SJSA1 (cell line): ENCODE data around the gene KCTD19. TPM values are rescaled to one million over a fixed set of nuclear protein-coding genes. Genes with fewer than 3 reads are reported as not detected.

ENCODE experiments used
- DNase-seq, 2 experiments: peaks; one replicate each; pipeline ENCODE4 v3.0.0-alpha.2; 2015 to 2020; ENCODE audit warnings: low spot score in 2 of 2, low read depth in 1 of 2
- H3K27ac ChIP-seq: fragments of 250-450 bp; sonication (Bioruptor Pico); 2 replicates; pipeline ENCODE4 v1.5.1; 2020; ENCODE audit warnings: mild to moderate bottlenecking, moderate library complexity
- H3K27me3 ChIP-seq: fragments of 250-450 bp; sonication (Bioruptor Pico); replicated peaks from 2 replicates; pipeline ENCODE4 v1.5.1; 2020; ENCODE audit warnings: mild to moderate bottlenecking, moderate library complexity
- H3K36me3 ChIP-seq: fragments of 250-450 bp; sonication (Bioruptor Pico); 2 replicates; pipeline ENCODE4 v1.5.1; 2020; ENCODE audit warnings: mild to moderate bottlenecking
- H3K4me1 ChIP-seq: fragments of 250-450 bp; sonication (Bioruptor Pico); replicated peaks from 2 replicates; pipeline ENCODE4 v1.6.1; 2021; ENCODE audit warnings: mild to moderate bottlenecking
- H3K4me3 ChIP-seq: fragments of 250-450 bp; sonication (Bioruptor Pico); 2 replicates; pipeline ENCODE4 v1.5.1; 2020; ENCODE audit warnings: mild to moderate bottlenecking
- H3K9me3 ChIP-seq: fragments of 250-450 bp; sonication (Bioruptor Pico); replicated peaks from 2 replicates; pipeline ENCODE4 v1.5.1; 2020; ENCODE audit warnings: mild to moderate bottlenecking
- total RNA-seq: library from RNA; depleted of rRNA; stranded (reverse); fragments of >200 nt; shearing (Covaris generic); gene quantifications from 2 replicates; pipeline ENCODE4 v1.2.3, GENCODE V29; 2014

The KCTD19 gene
- total RNA-seq, 1 experiment from 2014 or later, result 0.03 TPM

- Histone ChIP-seq H3K36me3 (no peaks in the 10 kb centered on the region), H3K27ac (no peak overlapping the region), H3K4me1 (no peaks in the 10 kb centered on the region), H3K27me3 (no peaks in the 10 kb centered on the region), H3K4me3 (no peak overlapping the region), H3K9me3 (no peaks in the 10 kb centered on the region; the same call in 1 of the 2 replicates)
- DNase-seq, result no peak
These were observed 21.1 kb downstream of the KCTD19 start for GRCh38 chr16:67305216-67306071.

GRCh38 chr16:67304020-67304419, 22.5 kb downstream of the KCTD19 start:
- H3K27ac ChIP-seq, result no peak overlapping the region
- H3K9me3 ChIP-seq, result no peaks in the 10 kb centered on the region; the same call in 1 of the 2 replicates
- H3K4me1 ChIP-seq, result no peaks in the 10 kb centered on the region
- H3K4me3 ChIP-seq, result no peak overlapping the region
- DNase-seq, result no peak
- H3K36me3 ChIP-seq, result no peaks in the 10 kb centered on the region
- no peaks in the 10 kb centered on the region for H3K27me3 ChIP-seq

GRCh38 chr16:67302970-67303369, 23.6 kb downstream of the KCTD19 start:
- no peak for DNase-seq
- H3K27ac ChIP-seq, result no peak overlapping the region

GRCh38 chr16:67302076-67302475, 24.5 kb downstream of the KCTD19 start:
- no peak for DNase-seq
- no peaks in the 10 kb centered on the region; the same call in 1 of the 2 replicates for H3K9me3 ChIP-seq
- no peak overlapping the region for H3K27ac ChIP-seq
- H3K36me3 ChIP-seq, result no peaks in the 10 kb centered on the region
- no peak overlapping the region for H3K4me3 ChIP-seq
- no peaks in the 10 kb centered on the region for H3K27me3 ChIP-seq
- H3K4me1 ChIP-seq, result no peaks in the 10 kb centered on the region; the same call in 1 of the 2 replicates

More at GRCh38 chr16:67302970-67303369, 23.6 kb downstream of the KCTD19 start:
- Histone ChIP-seq H3K4me1 (no peaks in the 10 kb centered on the region), H3K27me3 (no peaks in the 10 kb centered on the region), H3K4me3 (no peak overlapping the region), H3K36me3 (no peaks in the 10 kb centered on the region), H3K9me3 (no peaks in the 10 kb centered on the region; the same call in 1 of the 2 replicates)

- Histone ChIP-seq H3K4me3 (no peak overlapping the region), H3K9me3 (no peaks in the 10 kb centered on the region; the same call in 1 of the 2 replicates), H3K4me1 (peaks cover 7% of the 10 kb centered on the region), H3K36me3 (no peaks in the 10 kb centered on the region), H3K27me3 (no peaks in the 10 kb centered on the region), H3K27ac (no peak overlapping the region)
- DNase-seq, result no peak
These were observed 25.3 kb downstream of the KCTD19 start for GRCh38 chr16:67301080-67301782.

GRCh38 chr16:67299269-67299668, 27.3 kb downstream of the KCTD19 start:
- Histone ChIP-seq H3K4me1 (peaks cover 12% of the 10 kb centered on the region), H3K27ac (no peak overlapping the region), H3K9me3 (no peaks in the 10 kb centered on the region), H3K36me3 (no peaks in the 10 kb centered on the region), H3K27me3 (no peaks in the 10 kb centered on the region), H3K4me3 (no peak overlapping the region)
- DNase-seq, result no peak

- Histone ChIP-seq H3K27ac (no peak overlapping the region), H3K4me1 (peaks cover 12% of the 10 kb centered on the region), H3K27me3 (no peaks in the 10 kb centered on the region), H3K4me3 (no peak overlapping the region), H3K36me3 (no peaks in the 10 kb centered on the region), H3K9me3 (no peaks in the 10 kb centered on the region)
- DNase-seq, result no peak
These were observed 28.3 kb downstream of the KCTD19 start for GRCh38 chr16:67298277-67298676.

GRCh38 chr16:67296420-67296819, 30.1 kb downstream of the KCTD19 start:
- H3K36me3 ChIP-seq, result no peaks in the 10 kb centered on the region
- no peak overlapping the region for H3K4me3 ChIP-seq
- peak in 1 of 2 experiments; percentile 56 for DNase-seq
- no peak overlapping the region for H3K27ac ChIP-seq
- peaks cover 12% of the 10 kb centered on the region for H3K4me1 ChIP-seq
- H3K27me3 ChIP-seq, result no peaks in the 10 kb centered on the region
- H3K9me3 ChIP-seq, result no peaks in the 10 kb centered on the region

GRCh38 chr16:67294938-67295361, 31.6 kb downstream of the KCTD19 start:
- no peaks in the 10 kb centered on the region for H3K9me3 ChIP-seq
- H3K4me1 ChIP-seq, result peaks cover 18% of the 10 kb centered on the region
- H3K27ac ChIP-seq, result no peak overlapping the region

GRCh38 chr16:67294171-67294757, 32.3 kb downstream of the KCTD19 start:
- Histone ChIP-seq H3K27ac (no peak overlapping the region), H3K4me3 (no peak overlapping the region), H3K36me3 (no peaks in the 10 kb centered on the region), H3K27me3 (no peaks in the 10 kb centered on the region), H3K4me1 (peaks cover 18% of the 10 kb centered on the region), H3K9me3 (no peaks in the 10 kb centered on the region)
- DNase-seq, result no peak

More at GRCh38 chr16:67294938-67295361, 31.6 kb downstream of the KCTD19 start:
- no peak for DNase-seq
- H3K27me3 ChIP-seq, result no peaks in the 10 kb centered on the region
- H3K4me3 ChIP-seq, result no peak overlapping the region
- H3K36me3 ChIP-seq, result no peaks in the 10 kb centered on the region

- no peaks in the 10 kb centered on the region for H3K36me3 ChIP-seq
- no peak overlapping the region for H3K4me3 ChIP-seq
- no peak for DNase-seq
- no peaks in the 10 kb centered on the region for H3K27me3 ChIP-seq
- H3K27ac ChIP-seq, result no peak overlapping the region
- no peaks in the 10 kb centered on the region for H3K9me3 ChIP-seq
- H3K4me1 ChIP-seq, result peaks cover 13% of the 10 kb centered on the region
These were observed 35.1 kb downstream of the KCTD19 start for GRCh38 chr16:67291461-67291860.

GRCh38 chr16:67287960-67288359, 38.6 kb downstream of the KCTD19 start:
- peaks cover 7% of the 10 kb centered on the region for H3K4me1 ChIP-seq
- no peaks in the 10 kb centered on the region for H3K27me3 ChIP-seq
- no peaks in the 10 kb centered on the region for H3K9me3 ChIP-seq
- DNase-seq, result no peak
- no peak overlapping the region for H3K4me3 ChIP-seq
- no peaks in the 10 kb centered on the region for H3K36me3 ChIP-seq
- no peak overlapping the region for H3K27ac ChIP-seq

GRCh38 chr16:67286441-67287235, 39.9 kb downstream of the KCTD19 start:
- H3K9me3 ChIP-seq, result no peaks in the 10 kb centered on the region

More at GRCh38 chr16:67286441-67287235, 39.9 kb downstream of the KCTD19 start:
- no peak overlapping the region for H3K27ac ChIP-seq
- DNase-seq, result no peak
- H3K27me3 ChIP-seq, result no peaks in the 10 kb centered on the region
- H3K4me1 ChIP-seq, result peaks cover 7% of the 10 kb centered on the region
- H3K4me3 ChIP-seq, result no peak overlapping the region
- H3K36me3 ChIP-seq, result no peaks in the 10 kb centered on the region
